Pancreas (tissue), 10 donors: ENCODE data around the gene NLRX1. TPM values are rescaled to one million over a fixed set of nuclear protein-coding genes. Genes with fewer than 3 reads are reported as not detected.
A peak's percentile ranks its signal among the peaks of the same experiment; 100 is the strongest.

Experiments
- ATAC-seq, 4 donors: fragments of 200-7000 bp; cut with Tn5 transposase; one replicate each; pipeline versions ENCODE4 v1.8.0 to v1.9.1; 2020; ENCODE audit warnings: mild to moderate bottlenecking in 4 of 4, moderate library complexity in 4 of 4
- DNase-seq, 6 donors: peaks; one replicate each; pipeline ENCODE4 v3.0.0-alpha.2; 2020
- FAIRE-seq: peaks from 2 replicates; lab custom pipeline; 2012; peaks lifted over from hg19 to GRCh38; lab: Jason Lieb, UNC
- H3K27ac ChIP-seq, 4 donors: fragments of 200-600 bp; sonication (generic); 1 replicate in 3 of 4; 2 replicates in 1 of 4; pipeline versions ENCODE4 v1.5.0 to v1.8.0; 2020
- H3K27me3 ChIP-seq, 4 donors: fragments of 200-600 bp; one replicate each; pipeline ENCODE4 v1.8.0; 2021
- H3K36me3 ChIP-seq, 3 donors: fragments of 200-600 bp; sonication (generic) in 1 of 3; one replicate each; pipeline versions ENCODE4 v1.5.0 to v1.8.0; 2020 to 2021
- H3K4me1 ChIP-seq, 3 donors: fragments of 200-600 bp; one replicate each; pipeline ENCODE4 v1.8.0; 2021
- H3K4me3 ChIP-seq, 4 donors: fragments of 200-600 bp; sonication (generic) in 2 of 4; one replicate each; pipeline versions ENCODE4 v1.5.0 to v1.8.0; 2020 to 2021
- H3K9me3 ChIP-seq, 4 donors: fragments of 200-600 bp; one replicate each; pipeline ENCODE4 v1.8.0; 2021
- CTCF ChIP-seq, 4 donors: fragments of 200-600 bp; sonication (generic) in 3 of 4; IDR thresholded peaks; one replicate each; pipeline versions ENCODE4 v1.5.0 to v1.8.0; 2021; ENCODE audit warnings: antibody characterized with exemption in 4 of 4
- WGBS, 2 donors: extraction: QIAGEN DNeasy Blood & Tissue Kit; methylation state at CpG; one replicate each; pipeline ENCODE4 v1.1.7; 2013; 5-methylcytosine and 5-hydroxymethylcytosine counted together
- intact Hi-C, 3 donors: fragments of 100-400 bp; cut with DNase I; formaldehyde crosslinking; loops; one replicate each; pipeline versions ENCODE4 v1.11.1 to v1.14.2; 2022
- polyA plus RNA-seq, 2 donors: library from polyadenylated mRNA; stranded (reverse); fragments of 200-250 nt; gene quantifications; one replicate each; pipeline ENCODE4 v1.2.3, GENCODE V29; 2013
- total RNA-seq, 6 donors: library from RNA; stranded (reverse); fragmentation: NEBNext Ultra II Directional in 4 of 6; extraction: Animal tissue kit (Norgen Biotek cat#: 25700) in 4 of 6; gene quantifications; one replicate each; pipeline versions ENCODE4 v1.2.1 to v1.2.4, GENCODE V29; 2021 to 2023
- donor health status: healthy with polysubstance abuse.
- donor health status: DM: no; HTN: no; CAD: no; lungs with moderate emphysema.
- donor health status: DM: no; HTN: no; CAD: no.
- donor health status: control.
- donor health status: control.
- donor health status: Bipolar disorder and iron deficiency.
- donor health status: DM: yes; HTN: yes; CAD: no.
- donor health status: DM: no; HTN: no; CAD: no.
- donor health status: DM: no; HTN: no; CAD: no.
- donor health status: DM: yes; HTN: yes; CAD: no.

The NLRX1 gene
- total and polyA plus RNA-seq, 8 donors: 6.5 to 12.6 (median 7.5) TPM

- intact Hi-C loops: no loop called here
- ATAC-seq (no peak), FAIRE-seq (no peak), DNase-seq (no peak)
- Histone ChIP-seq H3K36me3 (peaks cover 0 to 17% (median 14%) of the 10 kb centered on the region in 3 donors), H3K27ac (no peak overlapping the region), H3K9me3 (no peaks in the 10 kb centered on the region), H3K4me3 (no peak overlapping the region), H3K4me1 (no peaks in the 10 kb centered on the region), H3K27me3 (no peaks in the 10 kb centered on the region)
- no peak for TF ChIP-seq CTCF (IDR thresholded peaks at IDR 0.05)
- 72 to 73% methylated on average over 6 of the region's 6 CpGs for WGBS, 2 donors
These were observed 7.1 kb downstream of the NLRX1 start for GRCh38 chr11:119175493-119176077.

GRCh38 chr11:119178166-119178680 lies 9.7 kb downstream of the NLRX1 start:
- intact Hi-C loops: no loop called here
- Histone ChIP-seq H3K27me3 (no peaks in the 10 kb centered on the region), H3K36me3 (peaks cover 0 to 17% (median 14%) of the 10 kb centered on the region in 3 donors), H3K27ac (no peak overlapping the region), H3K4me1 (no peaks in the 10 kb centered on the region), H3K4me3 (no peak overlapping the region), H3K9me3 (no peaks in the 10 kb centered on the region)
- DNase-seq (no peak), FAIRE-seq (no peak), ATAC-seq (no peak)
- no peak for TF ChIP-seq CTCF (IDR thresholded peaks at IDR 0.05)
- WGBS, 2 donors: 84 to 87% methylated on average over 4 of the region's 4 CpGs

- Histone ChIP-seq H3K27ac (no peak overlapping the region), H3K4me1 (no peaks in the 10 kb centered on the region), H3K9me3 (no peaks in the 10 kb centered on the region), H3K4me3 (no peak overlapping the region), H3K36me3 (peaks cover 0 to 14% (median 10%) of the 10 kb centered on the region in 3 donors), H3K27me3 (no peaks in the 10 kb centered on the region)
- intact Hi-C loops: no loop called here
- WGBS, 2 donors: 94% methylated on average over 6 of the region's 6 CpGs
- DNase-seq (no peak), FAIRE-seq (no peak), ATAC-seq (no peak)
- TF ChIP-seq CTCF (IDR thresholded peaks at IDR 0.05): no peak
These were observed 10.8 kb downstream of the NLRX1 start for GRCh38 chr11:119179342-119179741.

- FAIRE-seq (no peak), DNase-seq (peak in 2 of 6 donors; percentile 27 to 78), ATAC-seq (peak in 3 of 4 donors; percentile 28 to 84 (median 76))
- no peaks in the 10 kb centered on the region for H3K4me1 ChIP-seq
- H3K36me3 ChIP-seq: peaks cover 0 to 7% (median 3%) of the 10 kb centered on the region in 3 donors
- no peak overlapping the region for H3K4me3 ChIP-seq
- no peaks in the 10 kb centered on the region for H3K9me3 ChIP-seq
- H3K27ac ChIP-seq: no peak overlapping the region
- TF ChIP-seq CTCF (IDR thresholded peaks at IDR 0.05): no peak
- intact Hi-C loops: no loop called here
- H3K27me3 ChIP-seq: no peaks in the 10 kb centered on the region
- 93% methylated on average over 10 of the region's 10 CpGs for WGBS, 2 donors
These were observed 11.5 kb downstream of the NLRX1 start for GRCh38 chr11:119179983-119180382.
